Measurements from ENCODE around the gene LACTBL1. TPM values are rescaled to one million over a fixed set of nuclear protein-coding genes. Genes with fewer than 3 reads are reported as not detected.

The LACTBL1 gene
- total and polyA plus RNA-seq, 2 of the 4 experiments (the other 2 are of a cell fraction) = not detected

GRCh38 chr1:22918644-22919043, 54.0 kb downstream of the LACTBL1 start:
- Histone ChIP-seq H3K14ac (replicated peaks; ENCODE audit: low read depth, low read length) (no peak overlapping the region), H4K91ac (ENCODE audit: insufficient read depth, low read depth, low read length) (no peak overlapping the region), H2AFZ (replicated peaks; ENCODE audit: low read length, poor library complexity) (no peak overlapping the region), H3K9me1 (ENCODE audit: insufficient read depth, low read length) (no peaks in the 10 kb centered on the region), H2BK15ac (ENCODE audit: low read depth, low read length) (no peak overlapping the region), H3K27ac (ENCODE audit: insufficient read depth, low read length) (no peak overlapping the region), H2BK120ac (ENCODE audit: low read depth, low read length) (no peak overlapping the region), H2AK5ac (ENCODE audit: low read depth, low read length) (no peak overlapping the region), H2BK20ac (ENCODE audit: low read depth, low read length) (no peak overlapping the region), H3K18ac (ENCODE audit: low read depth, low read length) (no peak overlapping the region), H4K20me1 (ENCODE audit: insufficient read depth, low read length) (no peaks in the 10 kb centered on the region), H3K4me1 (ENCODE audit: control insufficient read depth, insufficient read depth, low read length) (peaks cover 9% of the 10 kb centered on the region), H4K5ac (ENCODE audit: low read depth, low read length) (no peak overlapping the region), H3K23ac (ENCODE audit: low read depth, low read length) (no peak overlapping the region), H3K79me1 (ENCODE audit: low read depth in 1 of 2, low read length in 2 of 2) (no peaks in the 10 kb centered on the region), H3K4me2 (ENCODE audit: low read depth, low read length) (no peak overlapping the region), H3K9me3 (ENCODE audit: control insufficient read depth, insufficient read depth, low read length) (peaks cover 6% of the 10 kb centered on the region; the same call in 1 of the 2 replicates), H4K8ac (ENCODE audit: low read depth in 2 of 2, low read length in 2 of 2) (no peak overlapping the region), H3K36me3 (ENCODE audit: control insufficient read depth, insufficient read depth, low read length) (peaks cover 12% of the 10 kb centered on the region; the same call in 1 of the 2 replicates), H2AK9ac (replicated peaks; ENCODE audit: low read depth, low read length, poor library complexity) (no peak overlapping the region), H3K4me3 (ENCODE audit: insufficient read depth, low read depth, low read length) (no peak overlapping the region), H3K27me3 (ENCODE audit: control insufficient read depth, insufficient read depth, low read length) (no peaks in the 10 kb centered on the region), H2BK5ac (ENCODE audit: low read depth, low read length, poor library complexity, severe bottlenecking) (no peak overlapping the region), H3K56ac (ENCODE audit: extremely low read depth, insufficient read depth, low read length) (no peak overlapping the region), H3K4ac (ENCODE audit: low read depth, low read length) (no peak overlapping the region), H3K9ac (ENCODE audit: low read depth, low read length) (no peak overlapping the region)
- no peak for TF ChIP-seq FOS (IDR thresholded peaks at IDR 0.05; ENCODE audit: low read depth, low read length)
- TF ChIP-seq CEBPB (IDR thresholded peaks at IDR 0.05; ENCODE audit: low read depth, low read length) = no peak
- TF ChIP-seq SMC3 (IDR thresholded peaks at IDR 0.05; ENCODE audit: low read depth, low read length) = no peak
- no peak for TF ChIP-seq BHLHE40 (IDR thresholded peaks at IDR 0.05; ENCODE audit: low read depth, low read length)
- TF ChIP-seq MXI1 (IDR thresholded peaks at IDR 0.05; ENCODE audit: borderline replicate concordance, low read depth, low read length) = no peak
- no peak for TF ChIP-seq CTCF (conservative IDR thresholded peaks at IDR 0.05; ENCODE audit: low read depth, low read length)
- no peak for TF ChIP-seq MAZ (IDR thresholded peaks at IDR 0.05; ENCODE audit: borderline replicate concordance, low read depth, low read length)
- intact Hi-C loops (cut with micrococcal nuclease) = no loop called here
- no TSS peak for BruUV-seq (replicated peaks)
- WGBS, 2 experiments (ENCODE audit: extremely low coverage in 2 of 2, insufficient read length in 1 of 2) = 100% methylated on average over 1 of the region's 4 CpGs; no CpG with 5 or more reads in 1 of the 2 experiments
- no peak for DNase-seq
- dilution Hi-C loops (cut with HindIII; ENCODE audit: low sequenced_read_pairs, unreplicated experiment) = no loop called here
- ATAC-seq (ENCODE audit: low read depth) = no peak
- in situ Hi-C loops (cut with MboI; ENCODE audit: low sequenced_read_pairs) = no loop called here
- CTCF ChIA-PET = interaction anchor here (1.0 kb wide), 1 partner anchor 12 kb away, joined by 3 read pairs; no protein-coding TSS in a partner anchor
- POLR2A ChIA-PET (ENCODE audit: unreplicated experiment) = no interaction called here
